ENCODE data around the gene ZFHX3. TPM values are rescaled to one million over a fixed set of nuclear protein-coding genes. Genes with fewer than 3 reads are reported as not detected.

The ZFHX3 gene
- total and polyA plus RNA-seq, 4 donors, result 1.5 to 5.9 (median 3.0) TPM

- no peak overlapping the region for H3K4me3 ChIP-seq (ENCODE audit: low read depth in 1 of 3, low read length in 3 of 3)
- peaks cover 0 to 11% (median 1%) of the 10 kb centered on the region in 4 donors for H3K36me3 ChIP-seq (ENCODE audit: control insufficient read depth in 4 of 4, insufficient read depth in 3 of 4, low read depth in 1 of 4, low read length in 3 of 4)
- H3K4me1 ChIP-seq (ENCODE audit: control insufficient read depth in 4 of 4, insufficient read depth in 4 of 4, low read length in 3 of 4), result peaks cover 0 to 1% (median 0%) of the 10 kb centered on the region in 4 donors
- H3K9ac ChIP-seq (ENCODE audit: low read depth in 1 of 2, low read length in 2 of 2), result no peak overlapping the region
- H3K27ac ChIP-seq (ENCODE audit: low read depth in 1 of 2, low read length in 2 of 2), result no peak overlapping the region
- H3K9me3 ChIP-seq (ENCODE audit: control insufficient read depth in 4 of 4, low read length in 3 of 4), result no peaks in the 10 kb centered on the region
- WGBS, result 81% methylated on average over 2 of the region's 2 CpGs
- no peaks in the 10 kb centered on the region for H3K27me3 ChIP-seq (ENCODE audit: control insufficient read depth in 4 of 4, insufficient read depth in 4 of 4, low read length in 3 of 4)
- no peak for DNase-seq (ENCODE audit: low spot score)
- TF ChIP-seq JUND (IDR thresholded peaks at IDR 0.05) (no peak), RXRA (IDR thresholded peaks at IDR 0.05) (no peak), NR2F2 (IDR thresholded peaks at IDR 0.05) (no peak), ATF3 (IDR thresholded peaks at IDR 0.05) (no peak), GABPA (IDR thresholded peaks at IDR 0.05 in 1 of 2, conservative IDR thresholded peaks at IDR 0.05 in 1 of 2) (no peak), SP1 (IDR thresholded peaks at IDR 0.05) (no peak), FOXA2 (IDR thresholded peaks at IDR 0.05) (no peak), RAD21 (IDR thresholded peaks at IDR 0.05) (no peak), YY1 (IDR thresholded peaks at IDR 0.05) (no peak), REST (IDR thresholded peaks at IDR 0.05) (no peak), EGR1 (IDR thresholded peaks at IDR 0.05; ENCODE audit: low read depth in 2 of 2) (no peak), TAF1 (conservative IDR thresholded peaks at IDR 0.05) (no peak), CTCF (IDR thresholded peaks at IDR 0.05; ENCODE audit: low read depth, low read length, missing input control) (no peak), HNF4A (conservative IDR thresholded peaks at IDR 0.05) (no peak), FOXA1 (IDR thresholded peaks at IDR 0.05) (no peak), HNF4G (IDR thresholded peaks at IDR 0.05) (no peak), MAX (IDR thresholded peaks at IDR 0.05) (no peak), ZBTB33 (IDR thresholded peaks at IDR 0.05) (no peak)
Measured at GRCh38 chr16:72785171-72785570, 262.8 kb downstream of the ZFHX3 start.

All from liver (tissue), 9 donors.